HG03097 (cell line): ENCODE results near the gene GLUD2.
"Not testable (repeated sequence)": the region's sequence is repeated elsewhere in the genome, so short reads cannot be mapped to it uniquely, and the experiment has no call there.

Source experiments
- ATAC-seq: cut with Tn5 transposase; IDR thresholded peaks from one replicate; pipeline ENCODE4 v1.9.1; 2021; ENCODE audit not compliant: unreplicated experiment, low FRiP score

GLUD2 gene

GRCh38 chrX:121047441-121048419 is at the start of gene GLUD2:
GLUD2 (plus strand) TSS chrX:121047610; CDS start chrX:121047685, 75 bp downstream.
- ATAC-seq = not testable (repeated sequence)

GRCh38 chrX:120999413-120999812 is 48.0 kb upstream of the GLUD2 start:
- no peak for ATAC-seq

- no peak for ATAC-seq
Observed at GRCh38 chrX:121000589-121000988, 46.8 kb upstream of the GLUD2 start.

GRCh38 chrX:121008920-121009319 is 38.5 kb upstream of the GLUD2 start:
- no peak for ATAC-seq

GRCh38 chrX:121009764-121010163 is 37.6 kb upstream of the GLUD2 start:
- no peak for ATAC-seq

- ATAC-seq = no peak
Observed at GRCh38 chrX:121010218-121010617, 37.2 kb upstream of the GLUD2 start.

- no peak for ATAC-seq
Observed at GRCh38 chrX:121011254-121011653, 36.2 kb upstream of the GLUD2 start.

GRCh38 chrX:121013897-121014455 is 33.4 kb upstream of the GLUD2 start:
- ATAC-seq = no peak

- no peak for ATAC-seq
Observed at GRCh38 chrX:121014826-121015225, 32.6 kb upstream of the GLUD2 start.

GRCh38 chrX:121028419-121028818 is 19.0 kb upstream of the GLUD2 start:
- ATAC-seq = no peak

- no peak for ATAC-seq
Observed at GRCh38 chrX:121030083-121030482, 17.3 kb upstream of the GLUD2 start.

GRCh38 chrX:121032531-121032930 is 14.9 kb upstream of the GLUD2 start:
- no peak for ATAC-seq

- ATAC-seq = no peak
Observed at GRCh38 chrX:121036137-121036536, 11.3 kb upstream of the GLUD2 start.

- no peak for ATAC-seq
Observed at GRCh38 chrX:121036951-121037350, 10.5 kb upstream of the GLUD2 start.

GRCh38 chrX:121050781-121051180 is 3.4 kb downstream of the GLUD2 start:
- ATAC-seq = no peak

- no peak for ATAC-seq
Observed at GRCh38 chrX:121052122-121052521, 4.7 kb downstream of the GLUD2 start.

- ATAC-seq = no peak
Observed at GRCh38 chrX:121062289-121062688, 14.9 kb downstream of the GLUD2 start.

- no peak for ATAC-seq
Observed at GRCh38 chrX:121064579-121064978, 17.2 kb downstream of the GLUD2 start.

- not testable (repeated sequence) for ATAC-seq
Observed at GRCh38 chrX:121084247-121084646, 36.8 kb downstream of the GLUD2 start.

- ATAC-seq = no peak
Observed at GRCh38 chrX:121084903-121085611, 37.6 kb downstream of the GLUD2 start.

GRCh38 chrX:121085612-121086010 is 38.2 kb downstream of the GLUD2 start:
- no peak for ATAC-seq
